Lower leg skin (tissue), 4 donors: ENCODE results near the gene TEPSIN. TPM values are rescaled to one million over a fixed set of nuclear protein-coding genes. Genes with fewer than 3 reads are reported as not detected.

Experiments used
- DNase-seq, 2 donors: peaks; one replicate each; pipeline ENCODE4 v3.0.0-alpha.2; 2019; ENCODE audit warnings: low spot score in 2 of 2
- H3K4me3 ChIP-seq: fragments of 200-600 bp; sonication (generic); 2 replicates; pipeline ENCODE4 v1.5.1; 2017; ENCODE audit warnings: mild to moderate bottlenecking, low read depth; ENCODE audit not compliant: poor library complexity, severe bottlenecking
- POLR2A ChIP-seq, 2 donors: fragments of 450-650 bp; IDR thresholded peaks; one replicate each; pipeline ENCODE4 v1.6.1; 2016 to 2017; ENCODE audit warnings: antibody characterized with exemption in 2 of 2, mild to moderate bottlenecking in 1 of 2, moderate library complexity in 1 of 2
- WGBS, 2 donors: methylation state at CpG; one replicate each; pipeline ENCODE4 v1.1.5; 2018; 5-methylcytosine and 5-hydroxymethylcytosine counted together
- intact Hi-C: fragments of 100-400 bp; cut with DNase I; formaldehyde crosslinking; loops from one replicate; pipeline ENCODE4 v1.15.0; 2023; ENCODE audit warnings: low total_unique reads
- total RNA-seq, 4 donors: library from RNA; depleted of rRNA; stranded (reverse); fragments of >200 nt; gene quantifications; one replicate each; pipeline ENCODE4 v1.1.0, GENCODE V29; 2016
- TF ChIP-seq, protein P1 (sequence below), 3 donors: fragments of 450-650 bp; IDR thresholded peaks; one replicate each; pipeline ENCODE4 v1.5.1; 2016; ENCODE audit warnings: antibody characterized with exemption in 3 of 3, mild to moderate bottlenecking in 3 of 3, moderate library complexity in 2 of 3

Gene TEPSIN
- total RNA-seq, 4 donors from 2014 or later, result 40.7 to 104 (median 62.6) TPM

DNA sequence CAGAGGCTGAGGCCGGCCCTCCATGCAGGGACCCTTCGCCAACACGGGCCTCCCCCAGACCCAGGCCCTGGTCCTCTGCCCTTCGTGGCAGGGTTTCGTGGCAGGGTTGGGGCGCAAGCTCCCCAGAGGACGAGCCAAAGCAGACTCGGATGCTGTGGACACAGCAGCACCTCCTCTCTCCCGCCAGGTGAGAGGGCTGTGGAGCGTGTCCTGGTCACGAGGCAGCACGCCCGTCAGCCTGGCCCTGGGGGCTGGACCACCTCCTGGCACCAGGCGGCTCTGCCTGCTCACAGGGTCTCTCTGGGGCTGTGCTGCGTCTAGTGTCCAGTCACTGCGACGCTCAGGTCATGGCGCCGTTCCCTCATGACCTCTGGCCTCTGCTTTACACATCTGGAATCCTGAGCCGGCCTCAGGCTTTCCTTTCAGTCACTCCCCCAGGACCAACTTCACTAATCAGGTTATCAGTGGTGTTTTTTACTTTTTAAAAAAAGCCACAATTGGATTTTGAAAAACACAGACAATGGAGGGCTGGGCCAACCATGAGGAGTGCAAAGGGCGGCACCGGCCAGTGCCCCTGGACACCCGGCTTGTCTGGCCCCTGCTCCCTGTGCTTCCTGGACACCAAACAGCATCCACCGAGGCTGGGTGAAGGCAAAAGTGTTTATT lies 5.6 kb upstream of the TEPSIN start:
- WGBS, 2 donors, result 76 to 77% methylated on average over 17 to 24 of the region's 24 CpGs
- no peak overlapping the region for H3K4me3 ChIP-seq
- TF ChIP-seq, protein P1, sequence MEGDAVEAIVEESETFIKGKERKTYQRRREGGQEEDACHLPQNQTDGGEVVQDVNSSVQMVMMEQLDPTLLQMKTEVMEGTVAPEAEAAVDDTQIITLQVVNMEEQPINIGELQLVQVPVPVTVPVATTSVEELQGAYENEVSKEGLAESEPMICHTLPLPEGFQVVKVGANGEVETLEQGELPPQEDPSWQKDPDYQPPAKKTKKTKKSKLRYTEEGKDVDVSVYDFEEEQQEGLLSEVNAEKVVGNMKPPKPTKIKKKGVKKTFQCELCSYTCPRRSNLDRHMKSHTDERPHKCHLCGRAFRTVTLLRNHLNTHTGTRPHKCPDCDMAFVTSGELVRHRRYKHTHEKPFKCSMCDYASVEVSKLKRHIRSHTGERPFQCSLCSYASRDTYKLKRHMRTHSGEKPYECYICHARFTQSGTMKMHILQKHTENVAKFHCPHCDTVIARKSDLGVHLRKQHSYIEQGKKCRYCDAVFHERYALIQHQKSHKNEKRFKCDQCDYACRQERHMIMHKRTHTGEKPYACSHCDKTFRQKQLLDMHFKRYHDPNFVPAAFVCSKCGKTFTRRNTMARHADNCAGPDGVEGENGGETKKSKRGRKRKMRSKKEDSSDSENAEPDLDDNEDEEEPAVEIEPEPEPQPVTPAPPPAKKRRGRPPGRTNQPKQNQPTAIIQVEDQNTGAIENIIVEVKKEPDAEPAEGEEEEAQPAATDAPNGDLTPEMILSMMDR (IDR thresholded peaks at IDR 0.05), result no peak
- TF ChIP-seq POLR2A (IDR thresholded peaks at IDR 0.05), result no peak
- DNase-seq, result no peak
- intact Hi-C loops, result no loop called here

DNA sequence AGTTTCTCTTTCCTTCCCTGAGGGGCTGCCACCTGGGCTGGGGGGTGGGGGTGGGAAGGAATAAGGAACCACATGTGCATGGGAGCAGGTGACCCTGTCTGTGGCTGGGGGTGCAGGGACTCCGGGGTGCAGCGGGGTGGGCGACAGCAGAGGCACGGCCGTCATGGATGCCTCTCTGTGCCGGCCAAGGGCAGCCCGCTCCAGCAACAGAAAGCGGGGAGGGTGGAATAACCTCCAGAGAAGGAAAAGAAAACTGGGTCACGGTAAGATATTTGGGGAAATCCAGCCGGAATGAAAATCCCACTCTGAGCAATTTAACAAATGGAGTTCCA lies 4.4 kb upstream of the TEPSIN start:
- WGBS, 2 donors, result 75 to 84% methylated on average over 10 of the region's 10 CpGs
- no peak for TF ChIP-seq POLR2A (IDR thresholded peaks at IDR 0.05)
- TF ChIP-seq, protein P1 (IDR thresholded peaks at IDR 0.05), result no peak
- DNase-seq, result no peak
- intact Hi-C loops, result no loop called here
- no peak overlapping the region for H3K4me3 ChIP-seq

DNA sequence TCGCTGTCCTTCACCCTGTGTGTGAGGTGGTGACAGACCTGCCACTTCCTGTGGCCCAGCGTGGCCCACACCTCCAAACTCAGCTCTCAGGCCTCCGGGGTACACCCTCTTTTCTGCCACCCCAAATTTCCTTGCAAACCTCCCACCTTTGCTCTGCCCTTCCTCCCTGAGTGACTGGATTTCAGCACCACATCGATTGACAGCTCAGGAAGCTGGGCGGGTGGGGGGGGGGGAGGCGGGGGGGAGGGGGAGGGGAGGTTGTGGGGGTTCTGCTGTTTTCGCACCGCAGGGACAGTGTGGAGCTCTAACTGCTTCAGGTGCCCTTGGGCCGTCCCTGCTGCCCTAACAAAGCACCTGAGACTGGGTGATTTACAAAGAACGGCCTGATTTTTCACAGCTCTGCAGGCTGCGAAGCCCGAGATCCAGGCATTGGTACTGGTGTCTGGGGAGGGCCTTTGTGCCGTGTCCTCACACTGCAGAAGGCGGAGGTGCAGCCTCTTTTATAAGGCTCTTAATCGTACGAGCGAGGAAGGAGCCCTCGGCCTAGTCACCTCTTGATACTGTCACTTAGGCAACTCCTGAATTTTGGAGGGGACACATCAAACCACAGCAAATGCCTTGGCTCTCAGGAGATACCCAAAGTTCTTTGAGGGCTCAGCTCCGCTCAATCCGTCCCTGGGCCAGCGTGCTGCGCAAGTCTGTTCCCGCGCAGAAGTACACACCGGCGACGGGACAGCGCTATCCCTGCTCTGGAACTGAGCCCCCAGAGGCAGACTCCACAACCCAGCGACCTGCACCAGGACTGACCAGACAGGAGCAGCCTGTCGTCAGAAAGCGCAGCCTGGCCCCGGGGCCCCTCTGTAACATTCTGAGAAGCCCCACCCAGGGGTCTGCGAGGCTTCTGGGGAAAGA lies 3.8 kb upstream of the TEPSIN start:
- intact Hi-C loops, result no loop called here
- TF ChIP-seq POLR2A (IDR thresholded peaks at IDR 0.05), result no peak
- TF ChIP-seq, protein P1 (IDR thresholded peaks at IDR 0.05), result no peak
- 81 to 82% methylated on average over 33 of the region's 33 CpGs for WGBS, 2 donors
- no peak overlapping the region for H3K4me3 ChIP-seq
- no peak for DNase-seq

DNA sequence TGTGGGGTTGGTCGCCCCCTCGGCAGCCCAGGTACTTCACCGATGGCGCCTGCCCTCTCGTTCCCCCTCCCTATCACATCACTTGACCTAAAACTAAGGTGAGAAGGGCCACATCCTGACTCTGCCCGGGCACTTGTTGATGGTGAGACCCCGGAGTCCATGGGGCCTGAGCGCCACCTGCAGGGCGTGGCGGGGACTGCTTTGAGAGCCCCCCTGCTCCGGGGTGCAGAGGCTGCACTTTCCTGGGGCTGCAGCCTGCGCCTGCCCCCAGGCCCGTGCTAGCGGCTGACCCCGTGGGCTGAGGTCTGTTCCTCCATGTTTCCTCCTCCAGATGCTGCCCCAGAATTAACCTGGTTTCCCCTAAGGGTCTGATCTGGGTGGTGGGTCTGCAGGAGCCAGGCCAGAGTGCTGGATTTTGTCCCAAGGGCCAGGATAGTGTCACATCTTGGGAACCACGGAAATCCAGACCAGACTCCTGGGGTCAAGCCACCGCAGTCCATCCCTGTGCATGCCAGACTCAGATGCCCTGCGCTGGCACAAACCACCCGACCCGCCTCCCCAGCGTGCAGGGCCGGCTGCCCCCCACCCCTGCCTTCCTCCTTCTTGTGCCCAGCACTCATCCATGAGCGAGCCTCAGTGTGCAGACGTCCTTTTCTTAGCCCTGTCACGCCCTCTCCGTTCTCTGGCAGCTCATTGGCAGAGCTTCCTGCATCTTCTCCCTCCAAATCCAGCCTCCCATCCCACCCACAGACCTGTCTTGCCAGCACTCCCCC lies 3.0 kb upstream of the TEPSIN start:
- intact Hi-C loops, result no loop called here
- WGBS, 2 donors, result 59 to 60% methylated on average over 11 to 13 of the region's 26 CpGs
- DNase-seq, result no peak

DNA sequence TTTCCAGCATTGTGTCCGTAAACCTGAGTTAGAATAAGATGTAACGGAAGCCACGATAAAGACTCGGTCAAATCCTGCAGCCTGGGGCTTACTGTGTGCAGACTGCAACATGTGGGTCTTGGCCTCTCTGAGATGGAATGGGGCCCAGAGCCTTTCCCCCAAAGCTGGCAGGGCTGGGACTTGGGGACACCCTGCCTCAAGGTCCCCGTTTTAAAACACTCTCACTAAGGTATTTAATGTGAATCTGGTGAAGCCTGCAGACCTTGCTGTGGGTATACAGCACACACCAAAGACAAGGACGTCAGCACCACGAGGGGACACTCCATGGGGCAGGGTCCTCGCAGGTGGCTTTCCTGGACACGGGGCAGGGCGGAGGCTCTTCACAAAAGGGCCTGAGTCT lies 2.3 kb upstream of the TEPSIN start:
- TF ChIP-seq, protein P1 (IDR thresholded peaks at IDR 0.05), result no peak
- no peak for TF ChIP-seq POLR2A (IDR thresholded peaks at IDR 0.05)
- intact Hi-C loops, result no loop called here
- 79 to 82% methylated on average over 5 to 10 of the region's 10 CpGs for WGBS, 2 donors
- DNase-seq, result no peak
- H3K4me3 ChIP-seq, result no peak overlapping the region

More for the DNA sequence above, 3.0 kb upstream of the TEPSIN start:
- TF ChIP-seq POLR2A (IDR thresholded peaks at IDR 0.05), result no peak
- TF ChIP-seq, protein P1 (IDR thresholded peaks at IDR 0.05), result no peak
- no peak overlapping the region for H3K4me3 ChIP-seq
